ENCODE data around the gene RAB8B. TPM values are rescaled to one million over a fixed set of nuclear protein-coding genes. Genes with fewer than 3 reads are reported as not detected.
A peak's percentile ranks its signal among the peaks of the same experiment; 100 is the strongest.

The RAB8B gene
- total RNA-seq, 1 experiment from 2014 or later: 52.0 TPM

DNA sequence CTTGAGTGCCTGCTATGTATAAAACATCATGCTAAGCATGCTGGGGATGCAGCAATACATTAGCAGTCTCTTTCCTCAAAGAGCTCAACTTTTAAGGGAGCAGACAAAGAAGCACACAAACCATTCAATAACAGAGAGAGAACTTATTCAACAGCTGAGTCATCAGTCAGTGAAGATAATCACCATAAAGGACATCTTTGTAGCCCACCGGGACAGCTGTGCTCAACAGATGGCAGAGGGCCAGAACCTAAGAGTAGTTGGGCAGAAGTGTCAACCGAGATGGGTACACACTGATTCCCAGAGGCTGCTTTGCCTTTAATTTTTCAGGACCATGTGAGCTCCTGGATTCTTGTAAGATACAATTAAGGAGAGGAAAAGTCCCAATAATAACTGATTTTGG, 4.2 kb upstream of the RAB8B start:
- DNase-seq (ENCODE audit: low read depth): peak; percentile 75

DNA sequence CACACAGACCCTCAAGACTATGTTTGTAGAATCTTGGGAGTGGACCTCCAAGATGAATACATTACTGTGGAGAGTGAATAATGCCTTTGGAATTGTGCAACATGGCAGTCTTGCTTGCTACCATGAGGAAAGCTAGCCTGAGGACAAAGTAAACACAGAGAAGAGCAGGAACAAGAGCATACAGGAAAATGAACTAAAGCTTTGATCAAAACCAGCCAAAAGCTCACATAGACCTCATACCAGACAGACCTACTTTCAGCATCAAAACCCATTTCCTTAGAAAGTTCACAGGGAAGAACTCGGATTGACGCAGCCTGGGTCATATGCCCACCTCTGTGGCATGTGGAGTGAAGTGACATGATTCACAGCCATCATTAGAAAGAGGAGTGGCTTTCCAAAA, 3.3 kb upstream of the RAB8B start:
- peak; percentile 87 for DNase-seq (ENCODE audit: low read depth)

GRCh38 chr15:63187589-63188226, 1.7 kb upstream of the RAB8B start:
- no peak for DNase-seq (ENCODE audit: low read depth)

DNA sequence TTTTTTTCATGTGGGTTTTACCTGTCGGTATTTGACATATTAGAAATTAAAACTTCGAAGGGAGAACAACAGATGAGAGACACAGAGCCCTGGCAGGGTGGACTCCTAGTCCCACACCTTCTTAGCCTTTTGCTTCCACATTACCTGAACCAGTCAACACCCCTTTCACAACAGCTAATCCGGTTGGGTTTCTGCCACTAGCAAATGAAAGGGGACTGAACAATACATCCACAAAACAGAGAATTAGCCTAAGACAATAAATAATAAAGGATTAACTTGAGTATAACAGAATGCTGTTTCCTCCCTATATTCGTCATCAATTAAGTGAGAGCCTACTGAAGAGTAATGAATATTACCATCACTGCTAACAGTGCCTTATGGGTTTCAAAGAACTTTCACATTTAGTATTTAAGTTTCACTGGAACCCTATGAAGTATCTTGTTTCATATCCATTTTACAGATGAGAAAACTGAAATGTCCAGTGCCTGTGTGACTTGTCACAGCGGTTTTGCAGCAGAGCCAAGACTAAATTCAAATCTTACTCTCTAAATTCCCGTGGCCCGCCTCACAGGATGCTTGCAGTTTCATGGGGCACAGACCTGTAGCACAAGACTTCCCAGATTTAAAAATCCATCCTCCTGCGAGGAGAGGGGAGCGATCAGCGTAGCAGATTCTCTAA, 1.0 kb upstream of the RAB8B start:
- DNase-seq (ENCODE audit: low read depth): peak; percentile 32

DNA sequence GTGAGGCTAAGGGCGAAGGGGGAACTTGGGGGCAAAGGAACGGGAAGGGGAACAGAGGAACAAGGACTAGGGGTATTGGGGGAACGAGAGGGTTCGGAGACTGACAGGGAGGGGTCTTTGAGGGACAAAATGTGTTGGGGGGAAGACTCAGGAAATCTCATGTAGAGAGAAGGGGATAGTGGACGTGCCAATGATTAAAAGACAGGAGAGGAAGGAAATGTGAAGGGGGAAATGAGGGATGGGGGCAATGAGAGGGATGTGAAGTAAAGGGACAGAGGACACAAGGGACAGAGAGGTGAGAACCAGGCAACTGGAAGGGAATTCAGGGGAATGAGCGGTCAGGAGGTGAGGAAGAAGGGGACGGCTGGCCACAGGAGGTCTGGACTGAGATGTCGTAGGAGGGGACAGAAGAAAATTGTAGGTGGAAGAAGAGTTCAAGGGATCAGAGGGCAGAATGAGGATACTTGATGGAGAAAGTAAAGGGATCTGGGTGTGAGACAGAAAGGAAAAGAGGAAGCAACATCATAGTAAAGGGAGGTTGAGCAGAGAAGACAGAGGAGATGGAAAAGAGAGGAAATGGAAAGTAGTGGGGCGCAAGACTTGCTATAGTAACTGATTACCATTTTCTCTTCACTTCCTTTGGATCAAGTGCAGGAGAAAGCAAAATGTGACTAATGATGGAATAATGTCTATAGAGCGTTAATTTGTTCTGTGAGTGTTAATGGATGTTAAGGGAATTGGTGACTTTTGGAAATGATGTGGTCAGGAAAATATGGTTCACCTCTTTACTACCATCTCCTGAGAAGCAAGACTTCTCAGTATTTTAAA, 749 bp downstream of the RAB8B start:
- peak; percentile 29 for DNase-seq (ENCODE audit: low read depth)

DNA sequence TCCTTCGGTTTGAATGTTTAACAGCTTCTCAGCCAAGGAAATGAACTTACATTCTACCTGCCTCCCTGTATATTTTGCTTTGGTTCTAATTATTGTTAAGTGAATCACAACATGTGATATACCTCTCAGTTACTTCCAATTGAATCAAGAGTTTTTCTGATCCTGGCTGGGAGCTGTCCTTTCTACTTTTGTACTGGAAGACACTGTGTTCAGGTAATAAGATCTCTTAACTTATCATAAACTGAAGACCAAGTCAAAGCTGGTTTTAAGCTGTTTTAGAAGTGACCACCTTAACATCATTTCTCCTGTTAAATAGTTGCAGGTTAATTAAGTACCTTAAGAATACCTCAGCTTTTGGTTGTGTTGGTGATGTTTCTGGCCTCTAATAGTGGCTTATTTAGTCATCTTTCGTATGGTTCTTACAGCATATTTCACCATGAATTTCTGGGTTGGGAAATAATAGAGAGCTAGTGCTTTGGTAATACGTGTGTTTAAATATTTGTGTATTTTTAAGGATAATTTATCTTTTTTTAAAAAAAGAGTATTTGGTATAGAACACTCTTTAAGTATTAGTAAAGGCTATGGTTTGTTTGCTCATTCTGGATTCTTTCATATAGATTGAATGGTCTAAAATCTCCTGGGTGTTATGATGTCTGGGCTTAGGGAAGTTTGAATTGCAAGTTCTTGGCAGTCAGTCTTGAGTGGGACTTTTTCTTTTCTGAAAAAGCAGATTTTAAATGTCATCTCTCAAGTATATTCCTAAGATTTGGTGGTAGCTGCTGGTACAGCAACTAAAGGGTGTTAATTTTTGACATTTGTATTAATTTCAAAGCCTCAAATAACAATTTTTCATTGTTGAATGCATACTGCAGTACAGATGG, 1.6 kb downstream of the RAB8B start:
- DNase-seq (ENCODE audit: low read depth): no peak

DNA sequence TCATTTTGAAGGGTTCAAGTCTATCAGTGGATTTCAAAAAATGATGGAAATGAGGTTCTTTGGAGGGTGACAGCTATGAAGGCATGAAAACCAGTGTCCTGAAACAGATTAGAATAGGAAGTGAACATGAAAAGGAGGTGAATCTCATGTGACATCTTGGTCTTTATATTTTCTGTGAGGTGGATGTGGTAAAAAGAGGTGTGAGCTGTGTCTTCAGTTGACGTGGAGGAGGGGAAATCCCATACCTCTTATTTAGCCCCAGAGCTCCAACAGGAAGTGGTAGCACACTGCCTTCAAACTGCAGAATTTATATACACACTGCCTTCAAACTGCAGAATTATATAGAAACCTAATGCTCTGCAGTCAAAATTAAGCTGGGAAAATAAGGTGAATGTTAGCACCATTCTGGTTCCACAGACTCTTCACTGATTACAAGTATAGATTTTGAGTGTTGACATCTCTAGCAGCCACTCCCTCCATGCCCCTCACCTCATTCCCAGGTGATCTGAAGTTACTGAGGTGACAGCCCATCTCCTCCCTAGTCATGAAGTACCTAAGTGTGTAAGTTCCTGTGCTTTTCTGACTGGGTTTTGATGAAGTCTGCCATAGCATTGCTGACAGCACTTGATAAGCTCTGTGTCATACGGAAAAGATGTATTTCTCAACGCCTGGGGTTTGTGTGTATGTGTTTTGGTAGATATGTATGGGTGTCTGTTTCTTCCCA, 2.7 kb downstream of the RAB8B start:
- no peak for DNase-seq (ENCODE audit: low read depth)

DNA sequence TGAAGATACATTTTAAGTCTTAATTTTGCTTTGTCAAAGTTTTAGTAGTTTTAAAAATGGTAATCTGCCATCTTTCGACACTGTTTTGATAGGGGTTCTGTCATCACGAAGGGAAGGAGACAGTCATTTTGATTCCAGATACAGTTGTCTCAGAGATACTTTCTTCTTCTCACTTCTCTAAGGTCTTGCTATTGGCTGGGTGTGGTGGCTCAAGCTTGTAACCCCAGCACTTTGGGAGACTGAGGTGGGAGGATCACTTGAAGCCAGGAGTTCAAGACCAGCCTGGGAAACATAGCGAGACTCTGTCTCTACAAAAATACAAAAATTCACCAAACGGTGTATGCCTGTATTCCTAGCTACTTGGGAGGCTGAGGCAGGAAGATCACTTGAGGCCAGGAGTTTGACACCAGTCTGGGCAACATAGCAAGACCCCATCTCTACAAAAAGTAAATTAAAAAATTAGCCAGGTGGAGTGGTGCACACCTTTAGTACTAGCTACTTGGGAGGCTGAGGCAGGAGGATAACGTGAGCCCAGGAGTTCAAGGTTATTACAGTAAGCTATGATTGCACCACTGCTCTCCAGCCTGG, 3.3 kb downstream of the RAB8B start:
- no peak for DNase-seq (ENCODE audit: low read depth)

- no peak for DNase-seq (ENCODE audit: low read depth)
Observed at GRCh38 chr15:63194302-63194701, 4.9 kb downstream of the RAB8B start.

- DNase-seq (ENCODE audit: low read depth): no peak
Observed at GRCh38 chr15:63194880-63195568, 5.6 kb downstream of the RAB8B start.

GRCh38 chr15:63195569-63196015, 6.2 kb downstream of the RAB8B start:
- DNase-seq (ENCODE audit: low read depth): no peak

- no peak for DNase-seq (ENCODE audit: low read depth)
Observed at GRCh38 chr15:63196842-63197241, 7.4 kb downstream of the RAB8B start.

DNA sequence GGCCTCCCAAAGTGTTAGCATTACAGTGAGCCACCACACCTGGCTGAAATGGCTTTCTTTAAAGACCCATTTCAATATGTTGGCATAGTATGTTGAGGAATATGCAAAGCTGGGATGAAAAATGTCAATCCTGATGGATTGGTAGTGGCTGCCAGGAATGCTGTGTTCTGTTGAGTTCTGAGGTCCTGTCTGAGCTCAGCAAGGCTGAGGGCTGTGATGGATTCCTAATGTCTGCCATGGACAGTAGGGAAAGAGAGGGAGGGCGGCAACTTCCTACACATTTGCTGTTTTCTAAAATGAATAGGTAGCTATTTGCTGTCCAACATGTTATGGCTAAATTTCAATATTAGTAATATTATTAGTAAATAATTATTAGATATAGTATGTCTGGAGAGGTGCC, 8.2 kb downstream of the RAB8B start:
- DNase-seq (ENCODE audit: low read depth): no peak

- DNase-seq (ENCODE audit: low read depth): no peak
Observed at GRCh38 chr15:63198371-63199250, 9.2 kb downstream of the RAB8B start.

- DNase-seq (ENCODE audit: low read depth): no peak
Observed at GRCh38 chr15:63200464-63201249, 11.3 kb downstream of the RAB8B start.

- DNase-seq (ENCODE audit: low read depth): peak; percentile 38
Observed at GRCh38 chr15:63202861-63203260, 13.5 kb downstream of the RAB8B start.

DNA sequence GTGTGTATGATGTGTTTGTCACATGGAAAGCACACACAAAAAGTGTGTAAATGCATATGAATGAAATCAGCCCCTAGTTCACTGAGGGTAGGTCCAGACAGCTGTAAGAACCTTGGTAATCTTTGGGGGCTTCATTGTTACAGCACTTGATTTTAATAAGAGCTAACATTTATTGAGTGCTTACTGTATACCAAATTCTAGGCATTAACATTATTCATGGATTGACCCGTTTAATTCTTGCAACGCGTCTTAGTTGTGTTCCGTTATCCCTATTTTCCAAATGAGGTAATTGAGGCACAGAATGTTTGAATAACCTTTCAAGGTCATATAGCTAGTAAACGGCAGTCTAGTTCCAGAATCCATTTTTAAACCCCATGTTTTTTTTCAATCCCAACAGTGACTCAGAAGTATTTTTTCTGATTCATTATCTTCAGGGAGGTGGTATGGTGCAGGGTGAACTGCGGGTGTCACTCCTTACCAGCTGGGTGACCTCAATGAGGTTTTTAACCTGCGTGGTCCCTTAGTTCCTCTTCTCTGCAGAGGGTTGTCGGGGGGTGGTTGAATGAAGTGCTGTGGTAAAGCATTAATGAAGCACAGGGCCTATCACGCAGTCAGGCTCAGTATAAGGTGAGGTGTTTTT, 14.2 kb downstream of the RAB8B start:
- DNase-seq (ENCODE audit: low read depth): peak; percentile 54

- no peak for DNase-seq (ENCODE audit: low read depth)
Observed at GRCh38 chr15:63206079-63206478, 16.7 kb downstream of the RAB8B start.

Measured in RPMI7951 (cell line).